SKM-1 treated with dmso at 0.1 percent for 144 hours (cell line): ENCODE results near the gene RNF40.

Source experiments
- DNase-seq: peaks from one replicate; lab custom pipeline; 2025; ENCODE audit not compliant: unreplicated experiment; lab: John Stamatoyannopoulos, UW

Gene RNF40

GRCh38 chr16:30761427-30761927 is 645 bp upstream of the RNF40 start:
- no peak for DNase-seq

GRCh38 chr16:30762991-30763725 is 1.0 kb downstream of the RNF40 start:
- DNase-seq = no peak

- no peak for DNase-seq
These were observed 2.0 kb downstream of the RNF40 start for GRCh38 chr16:30764086-30764485.

GRCh38 chr16:30764816-30765465 is 2.8 kb downstream of the RNF40 start:
- no peak for DNase-seq

- DNase-seq = no peak
These were observed 4.2 kb downstream of the RNF40 start for GRCh38 chr16:30766206-30766932.

GRCh38 chr16:30766933-30767284 is 4.8 kb downstream of the RNF40 start:
- no peak for DNase-seq

- DNase-seq = no peak
These were observed 5.8 kb downstream of the RNF40 start for GRCh38 chr16:30767767-30768465.

GRCh38 chr16:30768583-30769181 is 6.6 kb downstream of the RNF40 start:
- no peak for DNase-seq

- no peak for DNase-seq
These were observed 7.4 kb downstream of the RNF40 start for GRCh38 chr16:30769379-30770089.

- no peak for DNase-seq
These were observed 9.6 kb downstream of the RNF40 start for GRCh38 chr16:30771726-30772125.

GRCh38 chr16:30773826-30774225 is 11.7 kb downstream of the RNF40 start:
- DNase-seq = no peak

- no peak for DNase-seq
These were observed 12.4 kb downstream of the RNF40 start for GRCh38 chr16:30774367-30775130.

- no peak for DNase-seq
These were observed 12.9 kb downstream of the RNF40 start for GRCh38 chr16:30775131-30775391.

GRCh38 chr16:30775392-30776188 is 13.5 kb downstream of the RNF40 start:
- DNase-seq = peak; percentile 68

GRCh38 chr16:30777591-30778297 is 15.6 kb downstream of the RNF40 start:
- DNase-seq = no peak

GRCh38 chr16:30778549-30779244 is 16.6 kb downstream of the RNF40 start:
- no peak for DNase-seq

GRCh38 chr16:30779596-30779995 is 17.5 kb downstream of the RNF40 start:
- DNase-seq = no peak

GRCh38 chr16:30780021-30780420 is 17.9 kb downstream of the RNF40 start:
- no peak for DNase-seq
